ENCODE data around the gene TIAM2.

GRCh38 chr6:155158030-155158843 is 163.1 kb downstream of the TIAM2 start:
- TF ChIP-seq POLR2A (IDR thresholded peaks at IDR 0.05) (no peak), CTCF (IDR thresholded peaks at IDR 0.05) (no peak)

Measured in uterus (tissue), 2 donors.